Prostate gland (tissue), 2 donors: ENCODE data around the gene PFAS.

Experiments used
- CTCF ChIP-seq, 4 experiments: fragments of 200-600 bp in 2 of 4; fragments of 450-650 bp in 2 of 4; sonication (generic) in 2 of 4; IDR thresholded peaks; 1 replicate in 3 of 4; 2 replicates in 1 of 4; pipeline ENCODE4 v1.5.1; 2016 to 2019; ENCODE audit warnings: antibody characterized with exemption in 4 of 4, mild to moderate bottlenecking in 2 of 4, moderate library complexity in 2 of 4
- POLR2A ChIP-seq: fragments of 450-650 bp; IDR thresholded peaks from one replicate; pipeline ENCODE4 v1.6.1; 2016; ENCODE audit warnings: antibody characterized with exemption, mild to moderate bottlenecking

DNA sequence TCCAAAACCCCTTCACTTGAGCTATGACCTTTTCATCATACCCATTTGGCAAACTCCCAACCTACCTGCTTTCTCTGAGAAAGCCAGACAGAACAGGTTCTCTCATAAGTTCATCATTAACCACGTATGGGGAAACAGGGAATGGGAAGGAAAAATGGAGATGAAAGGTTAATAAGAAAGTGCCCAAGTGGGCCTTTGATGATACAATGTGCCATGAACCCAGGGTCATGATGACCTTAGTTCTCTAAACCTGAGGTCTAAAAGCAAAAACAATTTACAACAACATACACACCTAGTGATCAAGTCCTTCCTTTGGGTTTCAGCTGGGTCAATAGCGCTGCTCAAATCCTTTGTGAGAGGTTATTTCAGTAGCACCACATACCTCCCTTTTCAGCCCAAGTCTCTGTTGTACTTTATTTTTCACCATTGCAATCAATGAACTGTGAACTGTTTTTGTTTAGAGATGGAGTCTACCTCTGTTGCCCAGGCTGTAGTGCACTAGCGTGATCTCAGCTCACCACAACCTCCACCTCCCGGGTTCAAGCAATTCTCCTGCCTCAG, 24.9 kb downstream of the PFAS start:
- TF ChIP-seq CTCF (IDR thresholded peaks at IDR 0.05) (no peak), POLR2A (no peak)
